Femur (tissue), 1 donor: Measurements from ENCODE around the gene CES5A.
"Not testable (repeated sequence)": the region's sequence is repeated elsewhere in the genome, so short reads cannot be mapped to it uniquely, and the experiment has no call there.

Experiments used
- DNase-seq: peaks from one replicate; pipeline ENCODE4 v3.0.0-alpha.2; 2017

CES5A gene

DNA sequence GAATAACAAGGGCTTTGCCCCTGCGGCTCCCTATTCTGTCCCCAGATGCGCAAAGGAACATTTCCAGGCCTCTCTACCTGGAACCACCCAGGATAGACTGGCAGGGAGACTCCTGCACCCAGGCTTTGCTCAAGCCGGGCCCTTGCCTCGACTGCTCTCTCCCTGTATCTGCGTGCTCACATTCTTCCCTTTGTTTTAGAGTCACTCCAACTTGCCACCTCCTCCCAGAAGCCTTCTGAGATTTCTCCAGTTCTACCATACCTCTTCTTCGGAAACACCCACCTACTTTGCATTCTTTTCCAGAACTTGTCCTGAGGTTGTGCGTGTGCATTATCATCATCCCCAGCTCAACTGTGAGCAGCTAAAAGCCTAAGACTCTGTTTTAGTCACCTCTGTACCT lies 3.0 kb downstream of the CES5A start:
- no peak for DNase-seq

DNA sequence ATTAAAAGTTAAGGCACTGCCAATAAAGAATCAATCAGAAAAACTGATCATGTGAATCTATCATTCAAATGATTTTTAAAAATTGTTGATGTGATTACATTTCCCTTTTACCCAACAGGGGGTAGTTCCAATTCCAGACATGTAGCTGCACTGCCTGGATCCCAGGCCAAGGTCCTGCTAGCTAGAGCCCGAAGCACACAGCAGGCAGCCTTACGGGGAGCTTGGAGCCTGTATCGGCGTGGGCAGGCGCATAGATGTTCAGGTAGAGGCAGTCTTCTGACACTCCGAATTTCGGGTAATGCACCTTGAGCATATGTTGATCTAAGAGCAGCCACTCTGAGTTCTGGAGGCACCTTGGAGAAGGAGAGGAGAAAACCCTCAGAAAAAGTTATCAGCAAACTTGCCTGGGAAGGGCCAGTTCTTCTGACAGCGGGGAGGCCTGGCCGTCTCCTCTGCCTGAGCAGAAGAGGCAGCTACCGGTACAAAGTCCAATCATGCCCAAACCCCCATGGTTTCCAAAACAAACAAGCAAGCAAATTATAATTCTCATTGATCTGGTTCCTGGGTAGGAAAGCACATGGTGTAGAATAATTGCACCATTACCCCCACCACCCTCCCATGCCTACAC lies 3.6 kb downstream of the CES5A start:
- no peak for DNase-seq

DNA sequence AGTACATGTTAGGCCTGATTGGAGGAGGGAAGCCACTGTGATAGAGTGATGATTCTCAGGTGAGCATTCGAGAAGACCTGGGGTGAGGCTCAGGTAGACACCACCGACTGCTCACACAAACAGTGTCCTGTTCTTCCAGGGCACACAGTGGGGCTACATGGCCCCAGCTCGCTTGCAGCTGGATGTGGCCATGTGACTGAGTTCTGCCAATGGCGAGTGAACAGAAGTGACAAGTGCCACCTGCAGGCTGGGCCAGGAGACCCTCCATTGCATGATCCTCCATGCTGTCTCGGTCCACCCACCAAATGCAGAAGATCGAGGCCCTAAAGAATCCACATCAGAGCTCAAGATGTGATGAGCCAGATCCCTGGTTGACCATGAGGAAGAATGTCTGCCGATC lies 6.2 kb downstream of the CES5A start:
- no peak for DNase-seq

DNA sequence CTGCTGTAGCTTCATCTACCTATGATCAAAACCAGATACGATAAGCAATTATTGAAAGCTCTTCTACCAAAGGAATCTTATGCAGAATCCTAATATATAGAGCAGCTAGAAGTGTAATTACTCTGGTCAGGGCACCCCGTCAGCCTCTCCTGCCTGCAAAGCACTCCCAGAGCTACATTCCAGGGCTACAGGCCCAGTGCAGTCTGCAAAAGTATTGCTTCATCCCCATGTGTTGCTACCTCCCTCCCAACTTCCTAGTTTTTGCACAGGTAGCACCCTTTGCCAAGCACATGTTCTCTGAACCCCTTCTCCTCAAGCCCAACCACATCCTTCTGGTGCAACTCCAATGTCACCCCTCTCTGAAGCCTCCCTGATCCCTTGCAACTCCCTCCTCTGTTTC lies 7.0 kb downstream of the CES5A start:
- no peak for DNase-seq

DNA sequence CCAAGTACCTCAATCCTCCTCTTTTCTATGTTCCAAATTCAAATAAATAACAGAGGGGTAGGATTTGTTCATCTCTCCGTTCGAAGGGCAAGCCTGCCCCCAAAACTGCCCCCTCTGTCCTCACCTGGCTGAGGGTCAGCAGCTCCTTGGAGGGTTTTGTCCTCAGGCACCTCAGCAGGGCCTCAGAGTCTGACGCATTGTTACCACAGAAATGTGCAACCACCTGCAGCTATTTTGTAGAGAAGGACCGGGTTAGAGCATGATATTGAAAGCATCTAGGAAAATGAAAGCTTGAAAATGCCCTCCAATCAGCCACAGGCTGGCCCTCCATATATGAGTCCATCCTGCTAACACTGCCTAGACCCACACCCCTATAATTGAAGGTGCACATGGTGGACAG lies 13.9 kb downstream of the CES5A start:
- DNase-seq: no peak

DNA sequence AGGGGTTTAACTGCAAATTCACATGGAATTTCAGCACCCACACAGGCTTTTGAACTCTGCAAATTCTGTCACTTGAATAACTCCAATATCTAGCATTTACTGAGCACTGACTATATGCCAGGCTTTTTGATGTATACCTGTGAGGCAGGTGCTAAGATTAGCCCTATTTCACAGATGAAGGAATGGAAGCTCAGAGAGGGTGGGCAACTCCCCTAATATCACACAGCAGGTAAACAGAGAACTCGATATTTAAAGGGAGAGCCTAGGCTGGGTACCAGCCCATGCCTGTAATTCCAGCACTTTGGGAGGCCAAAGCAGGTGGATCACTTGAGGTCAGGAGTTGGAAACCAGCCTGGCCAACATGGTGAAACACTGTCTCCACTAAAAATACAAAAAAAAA lies 17.5 kb downstream of the CES5A start:
- DNase-seq: not testable (repeated sequence)

DNA sequence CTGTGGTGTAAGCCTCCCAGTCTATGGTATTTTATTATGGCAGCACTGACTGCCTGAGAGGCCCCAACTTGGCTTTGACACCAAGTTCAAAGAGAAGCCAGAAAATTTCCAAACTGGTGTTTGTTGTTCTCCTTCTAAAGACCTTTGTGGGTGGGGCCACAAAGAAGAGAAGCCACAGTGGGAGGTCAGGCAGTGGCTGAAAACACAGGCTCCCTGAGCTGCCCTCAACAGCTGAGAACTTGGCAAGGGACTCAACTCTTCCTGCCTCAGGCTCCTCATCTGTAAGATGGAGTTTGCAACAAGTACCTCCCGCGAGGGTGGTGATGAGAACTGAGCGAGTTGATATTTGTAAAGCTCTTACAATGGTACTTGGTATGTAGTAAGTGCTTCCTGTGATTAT lies 18.2 kb downstream of the CES5A start:
- no peak for DNase-seq

DNA sequence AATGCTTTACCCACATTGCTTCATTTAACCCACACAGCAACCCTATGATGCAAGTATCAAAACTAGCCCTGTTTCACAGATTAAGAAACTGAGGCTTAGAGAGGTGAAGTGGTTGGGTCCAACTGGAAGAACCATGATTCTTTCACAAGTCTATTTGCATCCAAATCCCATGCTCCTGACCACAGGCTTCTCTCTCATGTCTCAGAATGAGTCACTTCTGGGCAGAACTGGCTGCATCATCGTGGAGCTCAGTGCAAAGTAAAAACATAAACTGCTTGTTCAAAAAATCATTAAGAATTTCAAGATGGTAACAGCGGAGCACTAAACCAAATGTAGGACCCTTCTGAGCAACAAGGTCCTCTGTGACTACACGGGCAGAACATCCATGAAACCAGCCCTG lies 22.1 kb downstream of the CES5A start:
- no peak for DNase-seq

DNA sequence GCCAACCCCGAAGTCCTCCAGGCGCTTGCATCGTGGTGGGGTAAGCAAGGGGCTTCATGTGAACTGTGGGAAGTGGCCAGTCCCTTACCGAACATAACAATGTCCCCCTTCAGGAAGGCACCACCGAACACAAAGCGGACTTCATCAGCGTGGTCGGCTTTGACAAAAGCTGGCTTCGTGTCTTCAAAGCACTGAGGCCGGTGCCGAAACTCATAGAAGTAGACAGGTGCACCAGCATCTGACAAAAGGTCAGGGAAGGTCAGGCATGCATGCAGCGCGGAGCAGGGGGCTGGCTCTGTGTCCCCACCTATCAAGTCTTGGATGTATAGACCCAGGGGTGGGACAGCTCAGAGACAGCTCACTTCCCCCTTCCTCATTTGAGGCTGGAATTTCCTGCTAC lies 25.6 kb downstream of the CES5A start:
- no peak for DNase-seq

DNA sequence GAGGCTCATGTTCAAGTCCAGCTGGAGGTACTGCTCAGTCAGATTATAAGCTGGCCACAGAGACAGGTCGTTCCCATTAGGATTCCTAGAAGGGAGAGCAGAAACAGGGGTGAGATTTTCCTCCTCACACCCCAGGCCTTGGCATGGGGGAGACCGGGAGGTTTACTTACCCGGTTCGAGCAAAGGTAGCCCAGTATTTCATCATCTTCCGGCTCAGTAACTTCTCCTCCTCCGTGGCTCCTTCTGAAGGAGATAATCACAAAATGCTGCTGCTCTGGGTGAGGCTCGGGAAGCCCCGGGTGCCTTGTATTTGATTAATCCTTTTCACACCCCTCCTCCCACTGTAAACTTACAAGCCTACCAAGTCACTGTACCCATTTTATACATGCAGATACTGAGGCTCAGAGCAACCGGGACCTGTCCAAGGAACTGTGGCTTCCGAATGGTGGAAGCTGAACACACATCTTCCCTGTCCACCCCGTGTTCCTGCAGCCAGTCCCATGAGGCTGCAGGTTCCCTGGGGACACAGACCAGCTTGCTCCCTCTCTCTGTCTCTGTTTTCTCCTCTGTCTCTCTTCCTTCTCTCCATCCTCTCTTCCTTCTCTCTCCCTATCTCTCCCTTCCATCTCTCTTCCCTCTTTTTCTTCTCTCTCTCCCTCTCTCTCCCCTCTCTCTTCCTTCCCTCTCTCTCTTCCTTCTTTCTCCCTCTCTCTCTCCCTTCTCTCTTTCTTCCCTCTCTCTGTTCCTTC lies 28.4 kb downstream of the CES5A start:
- no peak for DNase-seq

DNA sequence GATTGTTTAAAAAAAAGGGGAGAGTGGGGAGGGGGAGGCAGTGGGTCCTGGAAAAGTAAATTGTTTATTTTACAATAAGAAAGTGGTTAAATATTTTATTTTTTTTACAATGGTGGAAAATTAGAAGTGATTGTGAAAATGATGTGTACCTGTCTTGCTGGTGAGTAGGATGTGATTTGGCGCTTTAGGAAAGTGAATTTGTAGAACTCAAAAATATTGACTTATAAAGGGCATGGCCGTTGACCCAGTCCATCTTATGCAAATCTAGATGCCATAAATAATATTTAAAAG lies 32.1 kb downstream of the CES5A start:
- DNase-seq: no peak

DNA sequence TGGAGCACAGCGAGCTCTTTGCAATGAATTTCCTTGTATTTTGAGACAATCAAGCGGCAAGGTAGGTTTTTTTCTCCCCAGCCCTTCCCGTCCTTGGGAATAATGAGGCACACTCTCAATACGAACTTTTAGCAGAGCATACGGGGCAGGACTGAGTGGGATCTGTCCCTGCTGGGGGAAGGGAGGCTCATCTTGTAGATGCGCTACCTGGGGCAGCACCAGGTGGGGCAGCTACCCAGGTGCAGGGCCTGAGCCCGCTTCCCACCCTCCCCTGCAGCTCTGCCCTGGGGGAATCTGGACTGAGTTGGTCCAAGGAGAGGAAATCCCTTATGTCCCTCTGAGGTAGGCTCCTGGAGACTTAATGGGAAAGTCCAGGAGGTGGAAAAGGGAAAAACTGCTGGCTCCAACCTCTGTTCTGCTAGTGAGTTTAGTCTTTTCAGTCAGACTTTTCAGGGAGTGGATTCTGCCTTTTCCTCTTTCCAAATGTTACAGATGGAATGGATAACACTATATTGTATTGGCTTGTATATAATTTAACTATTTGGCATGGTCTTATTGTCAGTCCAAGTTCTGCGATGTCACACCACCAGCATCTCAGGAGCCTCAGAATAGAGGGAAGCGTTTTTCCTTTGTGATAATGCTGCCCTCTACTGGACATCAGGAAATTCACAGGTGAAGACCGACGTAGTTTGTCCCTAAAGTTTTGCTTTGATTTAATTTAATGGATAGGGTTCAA lies 32.6 kb downstream of the CES5A start:
- DNase-seq: no peak

DNA sequence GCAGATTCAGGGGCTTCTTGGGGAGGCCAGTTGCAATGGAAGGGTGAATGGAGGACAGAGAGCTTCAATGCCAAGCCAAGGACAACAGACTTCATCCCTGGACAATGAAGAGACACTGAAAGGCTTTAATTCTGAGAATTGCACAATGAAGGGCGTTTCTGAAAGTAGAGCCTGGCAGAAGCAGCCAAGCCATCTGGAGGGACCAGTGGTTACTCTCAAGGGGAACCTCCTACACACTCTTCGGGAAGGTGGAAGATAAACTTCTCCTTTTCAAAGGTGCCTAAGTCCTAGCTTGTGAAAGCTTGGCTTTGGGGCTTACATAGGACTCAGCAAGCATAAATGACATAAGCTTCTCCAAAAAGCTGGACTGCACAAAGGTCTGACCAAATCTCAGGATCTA lies 36.1 kb downstream of the CES5A start:
- no peak for DNase-seq

DNA sequence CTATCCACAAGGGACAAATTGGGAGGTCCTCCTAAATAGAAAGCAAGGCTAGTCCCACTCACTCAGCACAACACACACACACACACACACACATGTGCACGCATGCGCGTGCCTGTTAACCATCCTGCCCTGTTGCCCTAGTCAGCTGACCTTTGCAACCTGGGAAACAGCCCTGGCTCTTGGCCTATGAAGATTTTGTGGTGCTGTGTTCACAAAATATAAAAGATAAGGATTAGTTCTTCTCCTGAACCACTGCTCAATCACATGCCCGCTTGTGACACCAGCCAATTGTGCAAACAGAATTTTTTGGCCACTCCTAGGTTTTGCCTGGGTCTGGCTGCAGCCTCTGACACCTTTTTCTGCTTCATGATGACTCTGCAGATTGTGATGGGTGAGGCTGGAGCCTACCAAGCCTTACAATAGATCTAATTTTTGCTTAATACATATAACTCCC lies 39.0 kb downstream of the CES5A start:
- DNase-seq: no peak

DNA sequence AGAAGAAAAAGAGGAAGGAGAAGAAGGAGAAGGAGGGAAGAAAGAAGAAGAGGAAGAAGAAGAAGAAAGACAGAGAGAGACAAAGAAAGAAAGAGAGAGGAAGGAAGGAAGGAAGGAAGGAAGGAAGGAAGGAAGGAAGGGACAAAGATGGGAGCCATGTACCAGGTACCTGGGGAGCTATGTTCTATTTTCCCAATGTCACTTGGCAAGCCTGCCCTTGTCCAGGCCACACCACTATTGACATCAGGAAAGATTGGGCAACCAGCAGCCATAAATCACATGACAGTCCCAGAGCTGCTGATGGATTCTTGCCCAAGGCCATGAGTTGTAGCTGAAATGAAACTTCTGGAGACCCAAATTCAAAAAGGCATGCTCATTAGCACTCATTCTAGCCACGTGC lies 39.6 kb downstream of the CES5A start:
- DNase-seq: no peak

DNA sequence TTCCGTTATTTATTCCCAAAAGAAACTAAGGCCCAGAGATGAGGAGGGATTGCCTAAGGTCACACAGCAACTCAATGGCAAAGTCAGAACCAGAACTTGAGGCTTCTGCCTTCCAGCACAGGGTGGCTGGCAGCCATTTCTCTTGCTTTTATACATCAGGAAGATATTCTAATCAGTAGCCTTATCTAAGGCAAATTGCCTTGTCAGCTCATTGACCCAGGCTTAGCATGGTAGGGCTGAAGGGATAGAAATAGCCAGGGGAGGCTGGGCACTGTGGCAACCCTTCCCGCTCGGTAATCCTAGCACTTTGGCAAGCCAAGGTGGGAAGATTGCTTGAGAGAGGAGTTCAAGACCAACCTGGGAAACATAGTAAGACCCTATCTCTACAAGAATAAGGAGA lies 40.0 kb downstream of the CES5A start:
- not testable (repeated sequence) for DNase-seq

DNA sequence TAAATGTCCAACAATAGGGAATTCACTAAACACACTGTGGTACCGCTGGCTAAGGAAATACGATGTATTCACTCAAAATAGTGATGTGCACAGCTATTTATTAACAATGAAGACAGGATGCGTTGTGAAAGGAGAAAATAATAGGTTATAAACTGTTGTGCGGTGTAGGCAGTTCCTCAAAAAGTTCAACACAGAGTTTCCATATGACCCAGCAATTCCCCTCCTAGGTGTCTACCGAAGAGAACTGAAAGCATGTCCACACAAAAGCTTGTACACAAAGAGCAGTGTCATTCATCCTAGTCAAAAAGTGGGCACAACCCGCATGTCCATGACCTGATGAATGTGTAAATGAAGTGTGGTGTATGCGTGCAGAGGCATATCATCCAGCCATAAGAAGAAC lies 41.1 kb downstream of the CES5A start:
- no peak for DNase-seq

DNA sequence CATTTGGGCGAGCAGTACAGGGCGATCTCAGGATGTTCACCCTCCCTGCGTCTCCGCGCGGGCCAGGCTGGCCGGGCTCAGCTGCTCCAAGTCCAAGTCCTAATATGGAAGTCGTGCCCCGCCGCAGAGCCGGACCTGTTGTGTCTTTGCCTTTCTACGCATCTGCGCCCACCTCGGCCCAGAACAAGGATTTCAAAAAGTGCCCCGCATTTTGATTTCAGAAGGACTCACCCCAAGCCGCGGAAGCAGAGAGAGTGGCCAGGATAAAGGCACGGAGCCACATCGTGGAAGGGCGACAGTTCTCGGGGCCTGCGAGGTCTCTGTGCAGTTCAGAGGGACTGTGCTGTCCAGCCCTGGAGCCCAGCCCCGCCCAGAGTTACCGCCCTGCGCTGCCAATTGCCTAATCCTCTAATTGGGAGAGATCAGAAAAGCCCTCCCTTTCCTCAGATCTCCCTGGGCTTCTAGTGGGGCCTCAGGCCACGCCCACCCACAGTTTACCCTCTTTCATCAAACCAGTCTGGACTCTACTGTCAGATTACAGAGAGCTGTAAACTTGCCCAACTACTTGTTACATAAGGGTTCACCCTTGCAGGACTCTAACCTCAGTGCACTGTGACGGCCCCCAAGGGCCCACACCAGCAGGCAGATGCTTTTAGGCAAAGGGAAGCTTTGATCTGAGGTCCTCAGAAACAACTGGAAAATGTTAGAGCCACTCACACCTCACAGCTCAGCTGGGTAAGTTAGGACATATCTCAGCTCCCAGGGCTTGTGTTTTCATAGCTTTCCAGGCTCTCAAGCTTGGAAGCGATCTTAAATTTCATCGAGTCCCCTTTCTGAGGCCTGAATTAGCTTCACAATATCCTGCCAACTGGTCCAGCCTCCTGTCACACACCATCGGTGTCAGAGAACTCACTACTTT lies 42.1 kb downstream of the CES5A start, which contains the start of gene CES1:
Gene CES1, minus strand, starts transcription at position 324 of the 919 bp plus-strand sequence. Its CDS starts 41 bp downstream, at position 283.
- no peak for DNase-seq

DNA sequence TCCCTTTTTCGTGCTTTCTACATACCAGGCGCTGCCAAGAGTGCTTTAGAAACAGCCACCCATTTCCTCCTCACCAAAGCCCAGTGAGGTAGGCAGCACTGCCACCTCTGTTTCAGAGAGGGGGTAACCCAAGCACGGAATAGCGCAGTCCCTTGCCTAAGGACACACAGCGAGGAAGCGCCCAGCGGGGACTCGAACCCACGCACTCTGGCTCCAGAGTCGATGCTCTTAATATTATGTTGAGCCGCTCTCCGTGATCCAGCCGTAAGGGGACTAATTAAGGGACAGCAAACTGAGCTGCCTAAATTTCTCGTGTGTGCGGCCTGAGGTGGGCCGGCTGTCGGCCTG lies 42.8 kb downstream of the CES5A start:
- DNase-seq: no peak

DNA sequence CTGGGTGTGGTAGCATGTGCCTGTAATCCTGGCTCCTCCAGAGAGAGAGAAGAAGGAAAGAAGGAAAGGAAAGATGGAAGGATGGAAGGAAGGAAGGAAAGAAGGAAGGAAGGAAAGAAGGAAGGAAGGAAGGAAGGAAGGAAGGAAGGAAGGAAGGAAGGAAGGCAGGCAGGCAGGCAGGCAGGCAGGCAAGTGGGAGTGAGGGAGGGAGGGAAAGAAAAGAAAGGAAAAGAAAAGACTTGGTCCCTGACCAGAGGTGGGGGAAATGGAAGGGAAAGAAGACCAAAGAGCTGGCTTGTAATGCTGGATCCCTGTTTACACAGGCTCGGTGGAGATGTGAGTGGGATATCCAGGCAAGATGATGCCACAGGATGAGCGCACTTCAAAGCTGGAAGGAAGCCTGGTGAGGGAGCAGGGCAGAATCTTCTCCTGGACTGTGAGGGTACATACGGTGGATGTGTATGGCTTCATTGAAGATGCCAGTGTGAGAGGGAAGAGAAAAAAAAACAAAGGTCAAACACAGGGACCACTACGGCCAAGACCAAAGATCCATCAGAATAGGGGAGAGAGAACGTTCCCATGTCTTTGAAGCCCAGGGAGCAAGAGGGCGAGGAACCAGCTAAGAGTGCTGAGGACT lies 44.4 kb downstream of the CES5A start:
- DNase-seq: no peak

DNA sequence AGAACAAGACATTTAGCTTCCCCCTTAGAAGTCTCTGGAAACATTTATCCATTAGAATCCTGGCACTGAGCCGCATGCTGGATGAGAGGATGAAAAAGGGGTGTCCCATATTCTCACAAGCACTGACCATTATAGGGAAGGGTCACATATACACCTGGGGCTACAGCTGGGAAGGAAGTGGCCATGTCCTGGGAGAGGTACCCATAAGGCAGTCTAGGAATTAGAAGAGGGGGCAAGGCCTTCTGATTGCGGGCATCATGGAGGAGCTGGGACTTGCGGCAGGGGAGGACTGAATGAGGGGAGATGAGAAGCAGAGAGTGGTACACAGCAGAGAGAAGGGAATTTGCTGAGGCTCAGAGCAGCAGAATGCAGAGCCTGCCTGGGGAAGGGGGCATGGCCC lies 45.9 kb downstream of the CES5A start:
- not testable (repeated sequence) for DNase-seq

DNA sequence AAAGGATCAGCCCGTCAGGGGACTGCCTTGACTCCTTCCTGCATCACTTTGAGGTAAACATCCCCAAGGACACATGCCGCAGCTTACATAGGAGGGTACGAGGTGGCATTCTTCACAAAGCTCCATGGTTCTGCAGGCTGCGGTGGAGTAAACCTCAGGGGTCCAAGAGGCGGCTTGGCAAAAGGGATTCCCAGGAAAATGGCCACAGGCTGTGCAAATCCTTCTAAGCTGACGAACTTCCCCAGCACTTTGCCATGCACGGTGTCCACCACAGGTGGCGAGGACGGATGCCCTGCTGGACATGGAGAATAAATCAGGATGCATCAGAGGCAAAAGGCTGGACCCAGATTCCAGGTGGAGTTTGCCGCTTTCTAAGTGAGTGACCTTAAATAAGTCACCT lies 46.5 kb downstream of the CES5A start:
- no peak for DNase-seq
